Fibroblast of villous mesenchyme (primary cell): ENCODE data around the gene CD9. TPM values are rescaled to one million over a fixed set of nuclear protein-coding genes. Genes with fewer than 3 reads are reported as not detected.

ENCODE experiments used
- DNase-seq: peaks from one replicate; pipeline ENCODE4 v3.0.0-alpha.2; 2010; ENCODE audit warnings: low read depth
- H3K4me3 ChIP-seq: 2 replicates; pipeline ENCODE4 v1.5.1; 2011; ENCODE audit warnings: low read depth, mild to moderate bottlenecking, low read length
- total RNA-seq: library from RNA; depleted of rRNA; stranded (reverse); fragments of >200 nt; gene quantifications from 2 replicates; pipeline ENCODE4 v1.2.3, GENCODE V29; 2012
- TF ChIP-seq, protein P1 (sequence below): IDR thresholded peaks from 2 replicates; pipeline ENCODE4 v1.5.1; 2012; ENCODE audit warnings: low read depth, mild to moderate bottlenecking, low read length; ENCODE audit not compliant: insufficient read depth

Gene CD9
- total RNA-seq, 1 donor = 209 TPM

DNA sequence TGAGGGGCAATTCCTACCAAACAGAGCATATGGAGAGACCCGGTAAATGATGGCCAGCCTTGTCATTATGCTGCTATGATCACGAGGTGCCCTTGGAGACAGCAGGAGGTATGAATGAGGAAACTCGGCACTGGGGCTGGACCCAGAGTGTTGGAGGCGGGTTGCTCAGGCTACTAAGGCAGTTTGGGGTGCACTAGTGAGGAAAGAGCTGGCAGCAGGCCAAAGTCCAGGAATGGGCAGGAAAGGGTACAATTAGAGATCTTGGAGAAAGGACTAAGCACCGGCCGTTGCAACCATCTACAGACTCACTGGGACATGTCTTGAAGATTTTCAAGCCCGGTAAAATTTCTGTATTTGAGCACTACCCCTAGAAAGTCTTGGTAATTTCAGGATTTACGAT is 54.3 kb downstream of the CD9 start:
- H3K4me3 ChIP-seq = no peak overlapping the region
- TF ChIP-seq, protein P1, sequence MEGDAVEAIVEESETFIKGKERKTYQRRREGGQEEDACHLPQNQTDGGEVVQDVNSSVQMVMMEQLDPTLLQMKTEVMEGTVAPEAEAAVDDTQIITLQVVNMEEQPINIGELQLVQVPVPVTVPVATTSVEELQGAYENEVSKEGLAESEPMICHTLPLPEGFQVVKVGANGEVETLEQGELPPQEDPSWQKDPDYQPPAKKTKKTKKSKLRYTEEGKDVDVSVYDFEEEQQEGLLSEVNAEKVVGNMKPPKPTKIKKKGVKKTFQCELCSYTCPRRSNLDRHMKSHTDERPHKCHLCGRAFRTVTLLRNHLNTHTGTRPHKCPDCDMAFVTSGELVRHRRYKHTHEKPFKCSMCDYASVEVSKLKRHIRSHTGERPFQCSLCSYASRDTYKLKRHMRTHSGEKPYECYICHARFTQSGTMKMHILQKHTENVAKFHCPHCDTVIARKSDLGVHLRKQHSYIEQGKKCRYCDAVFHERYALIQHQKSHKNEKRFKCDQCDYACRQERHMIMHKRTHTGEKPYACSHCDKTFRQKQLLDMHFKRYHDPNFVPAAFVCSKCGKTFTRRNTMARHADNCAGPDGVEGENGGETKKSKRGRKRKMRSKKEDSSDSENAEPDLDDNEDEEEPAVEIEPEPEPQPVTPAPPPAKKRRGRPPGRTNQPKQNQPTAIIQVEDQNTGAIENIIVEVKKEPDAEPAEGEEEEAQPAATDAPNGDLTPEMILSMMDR = no peak
- DNase-seq = no peak

DNA sequence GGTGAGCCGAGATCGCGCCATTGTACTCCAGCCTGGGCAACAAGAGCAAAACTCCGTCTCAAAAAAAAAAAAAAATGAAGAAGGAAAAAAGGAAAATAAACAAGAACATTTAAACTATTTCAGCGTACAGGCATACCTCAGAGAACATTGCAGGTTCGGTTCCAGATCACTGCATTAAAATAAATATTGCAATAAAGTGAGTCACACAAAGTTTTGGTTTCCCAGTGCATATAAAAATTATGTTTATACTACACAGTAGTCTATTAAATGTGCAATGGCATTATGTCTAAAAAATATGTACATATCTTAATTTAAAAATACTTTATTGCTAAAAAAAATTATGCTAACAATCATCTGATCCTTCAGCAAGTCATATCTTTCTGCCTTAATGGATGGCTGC is 56.8 kb downstream of the CD9 start:
- TF ChIP-seq, protein P1 = no peak
- DNase-seq = no peak
- no peak overlapping the region for H3K4me3 ChIP-seq

DNA sequence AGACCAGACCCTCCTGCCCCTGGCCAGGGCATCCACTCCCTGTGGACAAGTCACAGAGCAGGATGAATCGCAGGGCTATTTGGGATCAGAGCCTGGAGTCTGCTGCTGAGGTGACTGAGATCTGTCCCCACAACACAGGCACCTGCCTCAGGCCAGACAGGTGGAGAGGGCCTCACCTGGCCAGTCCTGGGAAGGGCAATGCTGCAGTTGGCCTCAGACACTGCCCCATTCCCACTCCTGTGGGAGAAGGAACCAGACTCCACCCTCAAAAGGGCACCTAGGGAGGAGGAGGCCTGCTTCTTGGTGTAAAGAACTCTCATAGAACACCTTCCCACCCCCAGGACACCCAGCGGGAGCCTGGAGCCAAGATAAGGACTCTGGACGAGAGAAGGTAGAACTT is 62.0 kb downstream of the CD9 start:
- TF ChIP-seq, protein P1 = no peak
- no peak for DNase-seq
- H3K4me3 ChIP-seq = no peak overlapping the region

DNA sequence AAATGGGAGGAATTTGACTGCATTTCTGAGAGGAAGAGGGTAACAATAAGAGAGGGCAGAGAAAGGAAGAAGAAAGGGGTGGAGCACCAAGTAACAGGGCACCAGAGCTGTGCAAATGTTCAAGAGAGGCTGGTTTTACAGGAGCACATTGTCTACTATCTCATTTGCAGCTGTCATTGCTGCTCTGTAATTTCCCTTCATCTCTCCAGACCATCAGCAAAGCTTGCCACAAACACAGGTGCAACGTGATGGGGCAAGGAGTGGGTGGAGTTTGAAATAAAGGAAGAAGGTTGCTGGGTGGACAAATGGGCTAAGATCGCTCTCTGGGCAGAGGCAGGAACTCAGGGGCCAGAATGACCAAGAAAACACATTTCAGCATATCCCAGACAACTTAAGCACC is 62.4 kb downstream of the CD9 start:
- DNase-seq = no peak
- TF ChIP-seq, protein P1 = no peak
- H3K4me3 ChIP-seq = no peak overlapping the region

DNA sequence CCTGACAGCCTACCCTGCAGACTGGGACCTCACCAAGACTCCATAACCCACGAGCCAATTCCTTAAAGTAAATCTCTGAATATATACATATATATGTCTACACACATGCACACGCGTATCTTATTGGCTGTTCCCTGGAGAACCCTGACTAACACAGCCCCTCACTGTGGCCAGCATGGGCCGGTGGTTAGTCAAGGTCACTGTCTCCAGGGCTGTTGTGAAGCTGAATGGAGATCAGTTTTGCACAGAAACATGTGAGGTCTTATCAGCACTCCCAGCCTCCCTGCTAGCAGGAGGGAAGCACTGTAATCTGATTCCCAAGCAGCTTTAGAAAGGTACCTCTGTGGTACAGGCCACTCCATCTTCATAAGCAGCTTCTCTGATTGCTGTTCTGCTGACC is 63.7 kb downstream of the CD9 start:
- no peak for DNase-seq
- H3K4me3 ChIP-seq = no peak overlapping the region
- TF ChIP-seq, protein P1 = no peak

DNA sequence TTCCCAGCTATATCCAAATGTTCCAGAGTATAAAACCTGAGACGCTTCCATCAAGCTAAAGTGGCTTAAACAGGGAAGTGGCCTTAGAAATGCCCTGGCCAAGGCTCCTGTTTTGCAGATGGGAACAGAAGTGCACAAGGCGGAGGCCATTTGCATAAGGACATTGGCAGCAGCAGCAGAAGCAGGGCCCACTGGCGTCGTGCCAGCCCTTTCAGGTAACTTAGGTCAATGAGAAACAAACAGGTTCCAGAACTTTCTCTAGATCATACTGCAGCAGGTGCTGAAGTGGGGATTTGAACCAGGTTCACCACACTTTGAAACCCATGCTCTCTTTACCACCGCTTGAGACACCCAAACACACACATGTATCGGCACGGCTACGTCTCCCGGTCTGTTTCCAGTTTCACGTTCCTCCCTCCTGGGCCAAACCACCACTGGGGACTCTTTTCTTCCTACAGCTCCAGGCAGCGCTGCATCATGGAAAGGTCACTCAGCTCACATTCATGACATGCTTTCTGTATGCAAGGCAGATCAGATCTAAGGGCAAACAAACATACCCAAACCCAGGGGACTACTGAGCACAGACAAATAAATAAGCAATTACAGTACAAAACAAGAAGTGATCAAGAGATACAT is 64.3 kb downstream of the CD9 start:
- H3K4me3 ChIP-seq = no peak overlapping the region
- DNase-seq = no peak
- TF ChIP-seq, protein P1 = no peak

DNA sequence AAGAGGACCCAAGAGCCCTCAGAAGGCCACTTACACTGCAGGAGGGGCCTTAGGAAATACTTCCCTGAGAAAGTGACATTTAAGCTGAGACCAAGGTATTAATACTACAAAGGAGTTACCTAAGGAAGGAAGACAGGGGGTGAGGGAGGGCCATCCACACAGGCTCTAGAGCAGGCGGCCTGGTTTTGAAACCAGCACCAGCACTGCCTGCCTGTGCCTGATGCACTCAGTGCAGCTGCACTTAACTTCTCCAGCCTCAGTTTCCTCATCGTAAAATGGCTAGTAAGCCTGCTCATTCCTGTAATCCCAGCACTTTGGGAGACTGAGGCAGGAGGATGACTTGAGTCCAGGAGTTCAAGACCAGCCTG is 64.8 kb downstream of the CD9 start:
- TF ChIP-seq, protein P1 = no peak
- DNase-seq = no peak
- no peak overlapping the region for H3K4me3 ChIP-seq
